Measurements from ENCODE around the gene SIRT2. TPM values are rescaled to one million over a fixed set of nuclear protein-coding genes. Genes with fewer than 3 reads are reported as not detected.

SIRT2 gene
- total and polyA plus RNA-seq, 4 experiments from 2014 or later: 39.0 to 51.7 (median 48.5) TPM

DNA sequence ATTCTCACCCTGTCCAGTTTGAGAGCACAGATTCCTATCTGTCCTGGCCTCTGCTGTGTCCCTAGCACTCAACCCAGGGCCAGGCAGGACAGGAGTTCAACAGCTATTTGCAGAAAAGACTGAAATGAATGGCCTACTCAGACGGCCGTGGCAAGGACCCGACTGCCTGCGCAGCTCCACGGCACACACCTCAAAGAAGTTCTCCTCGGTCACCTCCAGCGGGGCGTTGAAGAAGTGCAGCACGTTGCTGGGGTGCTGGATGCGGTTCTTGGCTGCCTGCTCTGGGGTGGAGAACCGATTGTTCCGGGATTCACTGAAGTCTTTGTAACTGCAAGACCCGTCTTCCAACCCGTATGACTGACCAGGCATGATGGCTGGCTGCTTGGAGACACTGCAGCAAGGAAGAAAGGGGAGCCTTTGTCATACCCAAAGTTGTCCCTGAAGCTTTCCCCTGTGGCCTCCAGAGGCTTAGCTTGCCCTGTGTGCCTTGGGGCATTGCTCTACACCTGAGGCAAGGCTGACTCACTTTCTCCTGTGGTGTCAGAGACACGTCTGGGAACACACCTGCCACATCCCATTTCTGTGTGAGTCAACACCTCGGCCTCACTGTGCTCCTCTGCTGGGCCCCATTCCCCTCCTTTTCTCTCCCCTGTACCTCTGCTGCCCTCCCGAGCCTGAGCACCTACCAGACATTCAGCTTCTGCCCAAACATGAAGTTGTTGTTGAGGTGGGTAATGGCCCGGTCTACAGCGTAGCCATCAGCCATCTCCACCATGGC is 61.0 kb downstream of the SIRT2 start:
- H3K27me3 Mint-ChIP-seq: peaks cover 0 to 1% of the 10 kb centered on the region in 2 donors
- peaks cover 57 to 75% of the 10 kb centered on the region in 2 donors for H3K36me3 Mint-ChIP-seq
- no peak overlapping the region for H3K4me3 ChIP-seq (ENCODE audit: low read length in 2 of 2)
- no peaks in the 10 kb centered on the region for H3K27me3 ChIP-seq (ENCODE audit: insufficient read depth, low read length)
- H3K27ac ChIP-seq (ENCODE audit: low read depth, low read length): no peak overlapping the region
- DNase-seq: peak in 1 of 5 donors; percentile 56
- H3K9me3 Mint-ChIP-seq: peaks cover 0 to 14% (median 0%) of the 10 kb centered on the region in 8 donors
- CTCF ChIA-PET (ENCODE audit: partially characterized antibody): interaction anchor here (1.4 kb wide), 1 partner anchor 31 kb away, joined by 3 read pairs; no protein-coding TSS in a partner anchor
- POLR2A ChIA-PET (ENCODE audit: partially characterized antibody): interaction anchor here (0.6 to 5.6 kb wide), 8 partner anchors 11 to 114 kb away, joined by 3 to 40 read pairs (median 4); partner anchors contain the start of genes HNRNPL, NFKBIB and RINL
- H3K9me3 ChIP-seq (ENCODE audit: control insufficient read depth in 1 of 2, low read length in 2 of 2): no peaks in the 10 kb centered on the region
- H3K27ac Mint-ChIP-seq: peak overlapping the region in 5 of 7 donors; percentile 29 to 86 (median 80)
- peaks cover 42% of the 10 kb centered on the region for H3K4me1 ChIP-seq (ENCODE audit: insufficient read depth, low read length)
- intact Hi-C loops (cut with micrococcal nuclease): no loop called here
- H3K4me3 Mint-ChIP-seq: peak overlapping the region in 1 of 8 donors; percentile 15
- H3K4me1 Mint-ChIP-seq: peaks cover 21 to 45% (median 37%) of the 10 kb centered on the region in 4 donors
- H3K36me3 ChIP-seq (ENCODE audit: insufficient read depth, low read length): peaks cover 65% of the 10 kb centered on the region

- intact Hi-C loops (cut with micrococcal nuclease): no loop called here
Measured at GRCh38 chr19:38837656-38838121, 61.7 kb downstream of the SIRT2 start.

DNA sequence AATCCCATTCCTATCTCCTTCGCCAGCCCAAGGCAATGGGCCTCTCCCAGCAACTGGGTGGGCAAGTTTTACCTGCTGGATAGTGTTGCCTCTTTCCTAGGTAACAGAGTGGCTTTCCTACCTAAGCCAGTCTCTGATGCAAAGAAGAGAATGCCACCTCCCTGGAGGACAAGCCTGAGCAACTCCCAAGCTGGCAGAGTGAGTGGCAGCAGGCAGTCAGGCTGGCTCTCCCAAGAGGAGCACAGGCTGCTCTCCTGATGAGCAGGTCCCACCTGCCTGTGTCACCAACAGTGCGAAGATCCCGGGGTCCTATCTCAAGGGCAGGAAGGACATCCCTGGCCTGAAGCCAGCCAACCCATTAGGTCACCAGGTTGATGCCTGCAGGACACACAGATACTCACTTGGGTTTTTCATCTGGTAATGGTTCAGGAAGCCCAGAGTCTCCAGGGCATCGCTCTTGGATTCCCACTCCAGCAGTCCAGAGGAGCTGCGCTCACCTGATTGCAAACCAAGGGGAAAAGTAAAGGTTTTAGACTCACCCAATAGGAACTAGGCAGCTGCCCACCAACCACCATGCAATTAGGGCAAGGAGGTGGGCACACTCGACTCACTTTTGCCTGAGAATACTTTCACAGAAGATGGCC is 62.3 kb downstream of the SIRT2 start:
- ChIA-PET POLR2A (ENCODE audit: partially characterized antibody) (interaction anchor here (1.1 to 5.6 kb wide), 6 partner anchors 12 to 113 kb away, joined by 3 to 40 read pairs (median 8); partner anchors contain the start of genes HNRNPL and NFKBIB), CTCF (ENCODE audit: partially characterized antibody) (interaction anchor here (1.1 to 1.4 kb wide), 2 partner anchors 24 to 32 kb away, joined by 3 read pairs; no protein-coding TSS in a partner anchor)
- intact Hi-C loops (cut with micrococcal nuclease): no loop called here
- Mint-ChIP-seq H3K4me1 (peaks cover 10 to 39% (median 27%) of the 10 kb centered on the region in 4 donors), H3K9me3 (peaks cover 0 to 14% (median 0%) of the 10 kb centered on the region in 8 donors), H3K36me3 (peaks cover 44 to 62% of the 10 kb centered on the region in 2 donors), H3K4me3 (no peak overlapping the region), H3K27ac (peak overlapping the region in 3 of 7 donors; percentile 72 to 83 (median 75)), H3K27me3 (no peaks in the 10 kb centered on the region)
- H3K4me1 ChIP-seq (ENCODE audit: insufficient read depth, low read length): peaks cover 34% of the 10 kb centered on the region
- no peaks in the 10 kb centered on the region for H3K27me3 ChIP-seq (ENCODE audit: insufficient read depth, low read length)
- H3K4me3 ChIP-seq (ENCODE audit: low read length in 2 of 2): no peak overlapping the region
- H3K9me3 ChIP-seq (ENCODE audit: control insufficient read depth in 1 of 2, low read length in 2 of 2): no peaks in the 10 kb centered on the region
- H3K27ac ChIP-seq (ENCODE audit: low read depth, low read length): no peak overlapping the region
- no peak for DNase-seq
- peaks cover 56% of the 10 kb centered on the region for H3K36me3 ChIP-seq (ENCODE audit: insufficient read depth, low read length)

More at GRCh38 chr19:38837656-38838121, 61.7 kb downstream of the SIRT2 start:
- peaks cover 0 to 14% (median 0%) of the 10 kb centered on the region in 8 donors for H3K9me3 Mint-ChIP-seq
- POLR2A ChIA-PET (ENCODE audit: partially characterized antibody): interaction anchor here (1.1 to 5.6 kb wide), 6 partner anchors 11 to 113 kb away, joined by 3 to 40 read pairs (median 8); partner anchors contain the start of genes HNRNPL and NFKBIB
- no peak for DNase-seq
- CTCF ChIA-PET (ENCODE audit: partially characterized antibody): interaction anchor here (1.1 to 1.4 kb wide), 2 partner anchors 24 to 31 kb away, joined by 3 read pairs; no protein-coding TSS in a partner anchor
- Histone ChIP-seq H3K36me3 (ENCODE audit: insufficient read depth, low read length) (peaks cover 58% of the 10 kb centered on the region), H3K4me3 (ENCODE audit: low read length in 2 of 2) (no peak overlapping the region), H3K27me3 (ENCODE audit: insufficient read depth, low read length) (no peaks in the 10 kb centered on the region), H3K27ac (ENCODE audit: low read depth, low read length) (no peak overlapping the region), H3K4me1 (ENCODE audit: insufficient read depth, low read length) (peaks cover 35% of the 10 kb centered on the region), H3K9me3 (ENCODE audit: control insufficient read depth in 1 of 2, low read length in 2 of 2) (no peaks in the 10 kb centered on the region)
- H3K4me1 Mint-ChIP-seq: peaks cover 14 to 41% (median 31%) of the 10 kb centered on the region in 4 donors
- H3K27ac Mint-ChIP-seq: peak overlapping the region in 3 of 7 donors; percentile 55 to 83 (median 75)
- H3K36me3 Mint-ChIP-seq: peaks cover 50 to 68% of the 10 kb centered on the region in 2 donors
- H3K27me3 Mint-ChIP-seq: peaks cover 0 to 1% of the 10 kb centered on the region in 2 donors
- H3K4me3 Mint-ChIP-seq: peak overlapping the region in 1 of 8 donors; percentile 1

DNA sequence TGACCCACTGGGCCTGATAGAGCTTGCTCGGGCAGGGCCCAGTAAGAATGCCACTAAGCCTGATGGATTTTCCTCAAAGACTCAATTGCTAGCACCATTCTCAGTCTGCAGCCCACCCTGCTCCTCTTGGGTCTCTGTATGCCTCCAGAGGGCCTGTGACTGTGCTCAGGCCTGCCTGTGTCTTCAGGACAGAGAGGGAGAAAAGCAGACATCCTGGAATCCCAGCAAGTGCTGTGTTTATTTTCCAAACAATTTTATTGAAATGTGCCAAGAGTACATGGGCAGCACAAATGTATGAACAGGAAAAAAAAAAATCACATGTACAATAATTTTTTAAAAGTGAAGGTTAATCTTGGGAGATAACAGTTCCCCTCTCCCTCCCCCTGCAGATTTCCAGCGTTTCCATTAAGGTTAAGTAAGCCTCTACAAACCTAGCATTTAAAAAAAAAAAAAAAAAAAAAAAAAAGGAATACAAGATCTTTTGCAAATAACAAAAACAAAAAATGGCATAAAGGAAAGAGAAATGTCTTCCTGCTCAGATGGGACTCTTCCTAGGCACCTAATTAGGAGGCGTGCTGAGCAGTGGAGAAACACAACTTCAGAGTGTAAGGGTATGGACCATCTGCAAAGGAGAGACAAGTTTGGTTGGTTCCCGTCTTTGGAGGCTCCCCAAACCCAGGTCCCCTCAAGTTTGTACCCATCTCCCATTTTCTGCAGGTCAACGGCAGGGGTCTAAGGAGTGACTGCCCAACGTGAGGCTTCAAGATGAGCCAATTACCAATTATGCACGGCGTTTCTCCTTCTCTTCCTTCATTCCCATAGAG is 63.0 kb downstream of the SIRT2 start:
- Histone ChIP-seq H3K36me3 (ENCODE audit: insufficient read depth, low read length) (peaks cover 55% of the 10 kb centered on the region), H3K27ac (ENCODE audit: low read depth, low read length) (no peak overlapping the region), H3K4me3 (ENCODE audit: low read length in 2 of 2) (no peak overlapping the region), H3K4me1 (ENCODE audit: insufficient read depth, low read length) (peaks cover 29% of the 10 kb centered on the region), H3K27me3 (ENCODE audit: insufficient read depth, low read length) (no peaks in the 10 kb centered on the region), H3K9me3 (ENCODE audit: control insufficient read depth in 1 of 2, low read length in 2 of 2) (no peaks in the 10 kb centered on the region)
- intact Hi-C loops (cut with micrococcal nuclease): no loop called here
- CTCF ChIA-PET (ENCODE audit: partially characterized antibody): interaction anchor here (1.0 to 1.1 kb wide), 2 partner anchors 25 to 67 kb away, joined by 3 read pairs; no protein-coding TSS in a partner anchor
- POLR2A ChIA-PET (ENCODE audit: partially characterized antibody): interaction anchor here (0.9 to 7.8 kb wide), 4 partner anchors 8 to 33 kb away, joined by 3 to 130 read pairs (median 10); partner anchors contain the start of gene HNRNPL
- Mint-ChIP-seq H3K4me3 (no peak overlapping the region), H3K27me3 (no peaks in the 10 kb centered on the region), H3K9me3 (peaks cover 0 to 9% (median 0%) of the 10 kb centered on the region in 8 donors), H3K36me3 (peaks cover 38 to 61% of the 10 kb centered on the region in 2 donors), H3K4me1 (peaks cover 10 to 39% (median 25%) of the 10 kb centered on the region in 4 donors), H3K27ac (peak overlapping the region in 5 of 7 donors; percentile 36 to 83 (median 52))
- DNase-seq: no peak

DNA sequence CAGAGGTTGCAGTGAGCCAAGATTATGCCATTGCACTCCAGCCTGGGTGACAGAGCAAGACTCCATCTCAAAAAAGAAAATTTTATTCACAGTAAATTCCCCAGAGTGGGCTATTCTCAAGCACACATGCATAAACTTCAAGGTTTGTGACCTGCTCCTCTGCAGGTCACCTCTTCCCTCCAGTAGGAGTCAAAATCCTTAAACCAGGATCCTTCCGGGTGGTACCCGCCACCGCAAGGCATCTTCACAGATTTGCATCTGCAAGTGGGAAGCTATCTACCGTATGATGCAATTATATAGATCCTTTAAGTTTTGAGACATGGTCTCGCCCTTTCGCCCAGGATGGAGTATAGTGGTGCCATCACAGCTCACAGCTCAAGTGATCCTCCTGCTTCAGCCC is 64.8 kb downstream of the SIRT2 start:
- no peak for DNase-seq
- Mint-ChIP-seq H3K27me3 (no peaks in the 10 kb centered on the region), H3K27ac (peak overlapping the region in 2 of 7 donors; percentile 42 to 68), H3K4me3 (no peak overlapping the region), H3K9me3 (peaks cover 0 to 4% (median 0%) of the 10 kb centered on the region in 8 donors), H3K36me3 (peaks cover 34 to 56% of the 10 kb centered on the region in 2 donors), H3K4me1 (peaks cover 13 to 42% (median 26%) of the 10 kb centered on the region in 4 donors)
- H3K27me3 ChIP-seq (ENCODE audit: insufficient read depth, low read length): no peaks in the 10 kb centered on the region
- peaks cover 48% of the 10 kb centered on the region for H3K36me3 ChIP-seq (ENCODE audit: insufficient read depth, low read length)
- no peaks in the 10 kb centered on the region for H3K9me3 ChIP-seq (ENCODE audit: control insufficient read depth in 1 of 2, low read length in 2 of 2)
- intact Hi-C loops (cut with micrococcal nuclease): no loop called here
- ChIA-PET POLR2A (ENCODE audit: partially characterized antibody) (interaction anchor here (2.2 to 7.8 kb wide), 3 partner anchors 10 to 35 kb away, joined by 7 to 130 read pairs (median 13); partner anchors contain the start of gene HNRNPL), CTCF (ENCODE audit: partially characterized antibody) (interaction anchor here (0.6 to 1.7 kb wide), 3 partner anchors 10 to 96 kb away, joined by 3 read pairs; partner anchors contain the start of genes MRPS12 and SARS2)
- H3K4me3 ChIP-seq (ENCODE audit: low read length in 2 of 2): no peak overlapping the region
- H3K4me1 ChIP-seq (ENCODE audit: insufficient read depth, low read length): peaks cover 32% of the 10 kb centered on the region
- no peak overlapping the region for H3K27ac ChIP-seq (ENCODE audit: low read depth, low read length)

DNA sequence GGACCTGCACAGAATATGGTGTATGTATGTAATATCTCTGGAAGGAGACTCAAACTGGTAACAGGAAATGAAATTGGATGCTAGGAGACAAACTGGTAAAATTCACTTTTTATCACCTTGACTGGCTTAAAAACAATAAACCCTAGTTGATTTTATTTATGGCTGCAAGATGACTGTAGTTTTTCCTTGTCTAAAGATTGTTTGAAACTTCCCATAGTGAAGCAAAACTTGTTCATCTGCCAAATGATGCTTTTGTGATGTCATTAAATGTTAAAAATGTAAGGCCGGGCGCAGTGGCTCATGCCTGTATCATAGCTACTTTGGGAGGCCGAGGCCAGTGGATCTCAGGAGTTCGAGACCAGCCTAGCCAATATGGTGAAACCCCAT is 65.3 kb downstream of the SIRT2 start:
- H3K27ac ChIP-seq (ENCODE audit: low read depth, low read length): no peak overlapping the region
- Mint-ChIP-seq H3K36me3 (peaks cover 30 to 54% of the 10 kb centered on the region in 2 donors), H3K27ac (peak overlapping the region in 4 of 7 donors; percentile 9 to 60 (median 28)), H3K27me3 (no peaks in the 10 kb centered on the region), H3K9me3 (peaks cover 0 to 4% (median 0%) of the 10 kb centered on the region in 8 donors), H3K4me3 (peak overlapping the region in 1 of 8 donors; percentile 13), H3K4me1 (peaks cover 11 to 37% (median 24%) of the 10 kb centered on the region in 4 donors)
- no peaks in the 10 kb centered on the region for H3K27me3 ChIP-seq (ENCODE audit: insufficient read depth, low read length)
- H3K4me3 ChIP-seq (ENCODE audit: low read length in 2 of 2): no peak overlapping the region
- no peak for DNase-seq
- ChIA-PET POLR2A (ENCODE audit: partially characterized antibody) (interaction anchor here (0.7 to 7.8 kb wide), 5 partner anchors 8 to 36 kb away, joined by 3 to 130 read pairs (median 7); partner anchors contain the start of gene HNRNPL), CTCF (ENCODE audit: partially characterized antibody) (interaction anchor here (1.1 to 1.7 kb wide), 2 partner anchors 10 to 97 kb away, joined by 3 read pairs; partner anchors contain the start of genes MRPS12 and SARS2)
- H3K36me3 ChIP-seq (ENCODE audit: insufficient read depth, low read length): peaks cover 43% of the 10 kb centered on the region
- intact Hi-C loops (cut with micrococcal nuclease): no loop called here
- peaks cover 28% of the 10 kb centered on the region for H3K4me1 ChIP-seq (ENCODE audit: insufficient read depth, low read length)
- H3K9me3 ChIP-seq (ENCODE audit: control insufficient read depth in 1 of 2, low read length in 2 of 2): no peaks in the 10 kb centered on the region

Measured in CD4-positive, alpha-beta memory T cell (primary cell).